PC-3 (cell line): ENCODE measurements around the gene HIPK2.

Source experiments
- EZH2 ChIP-seq: fragments of 300-600 bp; sonication (generic); IDR thresholded peaks from one replicate; pipeline ENCODE4 v1.6.1; 2017; ENCODE audit warnings: antibody characterized with exemption, mild to moderate bottlenecking, low read length; ENCODE audit not compliant: unreplicated experiment
- TF ChIP-seq, protein P1 (sequence below): fragments of 300-600 bp; sonication (generic); conservative IDR thresholded peaks from 2 replicates; pipeline ENCODE4 v1.5.1; 2017; ENCODE audit warnings: antibody characterized with exemption, low read depth, mild to moderate bottlenecking, low read length

- TF ChIP-seq, protein P1, sequence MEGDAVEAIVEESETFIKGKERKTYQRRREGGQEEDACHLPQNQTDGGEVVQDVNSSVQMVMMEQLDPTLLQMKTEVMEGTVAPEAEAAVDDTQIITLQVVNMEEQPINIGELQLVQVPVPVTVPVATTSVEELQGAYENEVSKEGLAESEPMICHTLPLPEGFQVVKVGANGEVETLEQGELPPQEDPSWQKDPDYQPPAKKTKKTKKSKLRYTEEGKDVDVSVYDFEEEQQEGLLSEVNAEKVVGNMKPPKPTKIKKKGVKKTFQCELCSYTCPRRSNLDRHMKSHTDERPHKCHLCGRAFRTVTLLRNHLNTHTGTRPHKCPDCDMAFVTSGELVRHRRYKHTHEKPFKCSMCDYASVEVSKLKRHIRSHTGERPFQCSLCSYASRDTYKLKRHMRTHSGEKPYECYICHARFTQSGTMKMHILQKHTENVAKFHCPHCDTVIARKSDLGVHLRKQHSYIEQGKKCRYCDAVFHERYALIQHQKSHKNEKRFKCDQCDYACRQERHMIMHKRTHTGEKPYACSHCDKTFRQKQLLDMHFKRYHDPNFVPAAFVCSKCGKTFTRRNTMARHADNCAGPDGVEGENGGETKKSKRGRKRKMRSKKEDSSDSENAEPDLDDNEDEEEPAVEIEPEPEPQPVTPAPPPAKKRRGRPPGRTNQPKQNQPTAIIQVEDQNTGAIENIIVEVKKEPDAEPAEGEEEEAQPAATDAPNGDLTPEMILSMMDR: no peak
- no peak for TF ChIP-seq EZH2
Observed at GRCh38 chr7:139727151-139727705, 50.6 kb downstream of the HIPK2 start.
